NB4 (cell line): ENCODE results near the gene KRT4.

Source experiments
- DNase-seq: peaks from one replicate; pipeline ENCODE4 v3.0.0; 2010; ENCODE audit warnings: low read depth
- H3K4me3 ChIP-seq: one replicate; pipeline ENCODE4 v1.5.1; 2011; ENCODE audit warnings: mild to moderate bottlenecking, low read depth, low read length, moderate library complexity
- CTCF ChIP-seq: IDR thresholded peaks from one replicate; pipeline ENCODE4 v1.5.1; 2012; ENCODE audit warnings: low read depth, low read length
- MYC ChIP-seq: IDR thresholded peaks from 2 replicates; pipeline ENCODE4 v1.6.1; 2011; ENCODE audit warnings: low read depth, low read length
- POLR2A ChIP-seq: IDR thresholded peaks from 2 replicates; pipeline ENCODE4 v1.6.1; 2011; ENCODE audit warnings: mild to moderate bottlenecking; ENCODE audit not compliant: insufficient read length; ENCODE audit errors: extremely low read depth
- TF ChIP-seq, protein P1 (sequence below): IDR thresholded peaks from 2 replicates; pipeline ENCODE4 v1.6.1; 2011; ENCODE audit warnings: low read depth, low read length

The KRT4 gene

DNA sequence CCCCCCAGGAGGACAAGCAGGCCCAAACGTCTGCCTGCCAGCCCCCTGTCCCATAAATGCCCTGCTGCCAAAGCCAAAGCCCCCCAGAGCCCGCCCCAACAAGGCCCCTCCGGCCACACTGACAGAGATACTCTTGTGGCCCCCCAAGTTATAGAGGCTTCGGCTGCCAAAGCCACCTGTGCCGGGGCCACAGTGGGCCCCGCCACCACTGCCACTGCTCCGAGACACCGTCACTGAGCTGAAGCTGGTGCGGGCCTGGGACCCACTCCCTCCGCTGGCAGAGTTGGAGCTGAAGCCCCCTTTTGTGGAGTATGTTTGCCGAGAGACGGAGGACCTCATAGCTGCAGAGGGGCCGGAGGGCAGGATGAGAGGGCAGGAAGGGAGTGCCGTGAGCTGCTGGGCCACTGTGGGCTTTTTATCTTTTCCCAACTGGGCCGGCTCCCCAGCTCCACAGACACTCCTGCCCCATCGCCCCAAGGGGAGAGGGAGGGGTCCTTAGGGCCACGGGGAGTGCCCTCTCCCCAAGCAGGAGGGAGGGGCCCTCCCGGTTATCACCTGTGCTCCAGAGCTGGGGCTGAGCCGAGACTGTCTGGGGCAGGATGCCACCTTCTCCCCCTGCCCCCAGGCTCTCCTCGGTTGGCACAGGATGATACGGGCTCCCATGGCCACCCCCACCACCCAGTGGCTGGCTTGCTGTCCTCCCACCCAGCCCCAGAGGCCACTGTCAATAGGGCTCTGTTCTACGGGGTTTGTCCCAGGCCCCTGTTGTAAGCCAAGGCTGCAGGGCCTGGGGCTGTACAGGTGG lies 20.2 kb upstream of the KRT4 start, which contains the start of gene KRT79:
KRT79 (minus strand) TSS at position 390 of the 805 bp plus-strand sequence; CDS start at position 339, 51 bp downstream.
- no peak for TF ChIP-seq MYC
- no peak for TF ChIP-seq CTCF
- no peak for TF ChIP-seq POLR2A
- TF ChIP-seq, protein P1, sequence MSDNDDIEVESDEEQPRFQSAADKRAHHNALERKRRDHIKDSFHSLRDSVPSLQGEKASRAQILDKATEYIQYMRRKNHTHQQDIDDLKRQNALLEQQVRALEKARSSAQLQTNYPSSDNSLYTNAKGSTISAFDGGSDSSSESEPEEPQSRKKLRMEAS, result no peak
- H3K4me3 ChIP-seq, result no peak within 1 kb of the TSS
- DNase-seq, result no peak

DNA sequence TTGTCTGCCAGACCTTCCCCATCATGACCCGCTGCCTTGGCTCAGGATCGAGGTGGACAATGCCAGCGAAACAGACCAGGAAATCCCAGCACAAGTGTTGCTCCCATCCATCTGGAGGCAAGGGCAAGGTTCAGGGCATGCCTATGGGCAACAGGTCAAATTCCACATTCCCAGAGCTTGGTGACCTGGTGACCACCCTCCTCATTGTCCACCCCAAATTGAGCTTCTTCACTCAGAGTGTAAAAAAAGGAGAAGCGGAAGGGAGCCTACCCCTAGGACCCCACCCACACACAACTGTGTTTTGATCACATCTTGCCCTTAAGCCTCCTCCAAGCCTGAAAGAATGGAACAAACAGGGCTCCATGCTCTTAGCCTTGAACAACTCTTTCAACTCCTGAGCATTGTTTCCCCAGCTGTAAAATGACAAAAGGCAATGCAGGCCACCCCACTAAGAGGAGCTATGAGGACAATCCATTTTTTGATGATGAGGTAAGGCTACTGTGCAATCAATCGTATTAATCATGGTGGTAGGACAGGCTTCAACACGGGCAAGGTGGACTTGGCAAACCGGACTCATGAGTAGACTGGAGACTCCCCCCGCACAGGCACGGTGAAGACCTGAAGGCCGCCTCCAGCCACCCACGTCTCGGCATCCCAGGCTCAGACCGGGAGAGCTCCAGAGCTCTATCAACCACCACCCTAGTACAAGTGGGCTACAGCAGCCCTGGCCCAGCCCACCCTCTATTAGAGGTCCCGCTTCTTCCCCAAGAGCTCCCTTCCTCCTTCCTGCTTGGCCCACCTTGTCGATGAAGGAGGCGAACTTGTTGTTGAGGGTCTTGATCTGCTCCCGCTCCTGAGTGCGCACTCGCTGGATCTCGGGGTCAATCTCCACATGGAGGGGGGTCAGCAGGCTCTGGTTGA lies 19.3 kb upstream of the KRT4 start:
- H3K4me3 ChIP-seq, result no peak overlapping the region
- no peak for DNase-seq
- TF ChIP-seq POLR2A (no peak), CTCF (no peak), MYC (no peak)
- TF ChIP-seq, protein P1, result no peak

- TF ChIP-seq MYC (no peak), CTCF (no peak), POLR2A (no peak)
- TF ChIP-seq, protein P1, result no peak
- DNase-seq, result no peak
- no peak overlapping the region for H3K4me3 ChIP-seq
These were observed 18.5 kb upstream of the KRT4 start for GRCh38 chr12:52832451-52832850.

- no peak overlapping the region for H3K4me3 ChIP-seq
- no peak for DNase-seq
- no peak for TF ChIP-seq POLR2A
- no peak for TF ChIP-seq MYC
- TF ChIP-seq, protein P1, result no peak
- no peak for TF ChIP-seq CTCF
These were observed 17.3 kb upstream of the KRT4 start for GRCh38 chr12:52831251-52831650.

GRCh38 chr12:52829986-52830770 lies 16.3 kb upstream of the KRT4 start:
- no peak for TF ChIP-seq MYC
- no peak for TF ChIP-seq CTCF
- TF ChIP-seq POLR2A, result no peak
- TF ChIP-seq, protein P1, result no peak
- no peak for DNase-seq
- H3K4me3 ChIP-seq, result no peak overlapping the region
